GM19324 (cell line): ENCODE measurements around the gene RNF6.

Source experiments
- ATAC-seq: cut with Tn5 transposase; IDR thresholded peaks from one replicate; pipeline ENCODE4 v1.9.1; 2021; ENCODE audit warnings: mild to moderate bottlenecking, moderate library complexity; ENCODE audit not compliant: unreplicated experiment, low FRiP score

Gene RNF6

GRCh38 chr13:26168237-26168814 lies 53.8 kb downstream of the RNF6 start:
- ATAC-seq: no peak

- no peak for ATAC-seq
Observed at GRCh38 chr13:26163812-26164211, 58.3 kb downstream of the RNF6 start.
